HG03521 (cell line): ENCODE measurements around the gene SDK1.
"Not testable (repeated sequence)": the region's sequence is repeated elsewhere in the genome, so short reads cannot be mapped to it uniquely, and the experiment has no call there.

ENCODE experiments used
- ATAC-seq: cut with Tn5 transposase; IDR thresholded peaks from one replicate; pipeline ENCODE4 v1.9.1; 2021; ENCODE audit warnings: mild to moderate bottlenecking, moderate library complexity; ENCODE audit not compliant: unreplicated experiment

Gene SDK1

DNA sequence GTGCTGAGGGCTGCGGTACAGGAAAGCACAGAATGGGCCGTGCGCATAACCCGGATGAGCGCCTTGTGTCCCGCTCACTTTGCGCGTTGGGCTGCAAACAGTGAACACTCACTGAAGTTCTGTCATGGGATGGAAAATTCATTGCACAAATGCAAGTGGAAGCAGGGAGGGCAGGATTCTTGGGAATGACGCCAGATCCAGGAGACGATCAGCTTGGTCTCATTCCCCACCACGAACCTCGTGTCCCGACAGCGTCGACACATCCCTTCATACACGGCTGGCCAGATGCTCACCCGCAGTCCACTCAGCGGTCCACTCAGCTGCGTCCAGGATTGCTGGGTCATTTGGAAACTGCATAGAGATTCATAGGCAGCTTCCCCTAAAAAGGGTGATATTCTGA is 607.1 kb downstream of the SDK1 start:
- ATAC-seq = no peak

DNA sequence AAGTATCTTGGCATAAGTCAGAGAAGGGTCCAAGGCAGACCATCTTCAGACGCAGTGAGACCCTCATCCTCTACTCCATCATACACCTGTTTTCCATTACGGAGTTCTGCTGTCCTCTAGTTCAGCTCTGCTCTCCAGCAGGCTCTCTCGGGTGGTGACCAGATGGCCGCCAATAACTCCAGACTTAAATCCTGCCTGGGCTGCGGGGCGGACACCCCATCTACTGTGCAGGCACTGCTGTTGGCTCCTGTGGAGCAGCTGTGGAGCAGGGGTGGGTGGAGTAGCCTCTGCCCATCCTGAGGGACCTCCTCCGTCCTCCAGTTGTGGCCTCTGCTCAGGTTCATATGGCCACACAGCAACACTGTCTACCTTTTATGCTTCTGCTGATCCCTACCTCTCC is 608.1 kb downstream of the SDK1 start:
- no peak for ATAC-seq

DNA sequence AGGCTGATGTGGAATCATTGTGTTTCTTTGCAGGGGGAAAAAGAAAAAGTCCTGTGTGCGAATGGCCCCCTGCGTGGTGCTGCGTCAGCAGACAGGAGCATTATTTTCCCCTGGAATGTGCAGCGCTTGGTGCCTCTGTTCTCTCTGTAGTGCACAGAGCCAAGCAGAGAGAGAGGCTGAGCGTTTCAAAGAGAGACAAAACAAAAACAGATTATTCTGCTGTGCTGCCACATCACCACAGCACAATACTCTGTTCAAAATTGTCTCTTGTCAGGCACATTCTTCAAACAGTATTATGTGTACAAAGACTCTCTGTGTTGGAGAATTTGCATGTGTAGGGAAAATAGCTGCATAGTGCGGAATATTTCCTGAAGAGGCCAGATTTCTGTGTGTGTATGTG is 609.0 kb downstream of the SDK1 start:
- no peak for ATAC-seq

DNA sequence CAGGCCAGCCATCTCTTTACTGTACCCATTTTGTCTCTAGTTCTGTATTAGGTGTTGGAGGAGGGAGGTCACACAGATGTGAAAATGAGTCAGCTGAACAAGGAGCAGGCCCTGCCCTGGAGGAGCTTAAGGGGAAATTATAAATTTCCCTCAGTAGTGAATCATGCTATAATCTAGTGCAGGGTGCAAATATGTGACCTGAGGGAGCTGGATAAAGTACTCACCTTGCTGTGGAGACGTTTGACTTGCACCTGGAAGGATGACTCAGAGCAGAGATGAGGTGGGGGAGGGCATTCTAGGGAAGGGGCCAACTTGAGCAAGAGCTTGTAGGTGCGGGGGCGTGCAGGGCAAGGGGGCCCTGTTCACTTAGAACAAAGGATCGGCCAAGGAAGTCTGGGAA is 610.6 kb downstream of the SDK1 start:
- no peak for ATAC-seq

DNA sequence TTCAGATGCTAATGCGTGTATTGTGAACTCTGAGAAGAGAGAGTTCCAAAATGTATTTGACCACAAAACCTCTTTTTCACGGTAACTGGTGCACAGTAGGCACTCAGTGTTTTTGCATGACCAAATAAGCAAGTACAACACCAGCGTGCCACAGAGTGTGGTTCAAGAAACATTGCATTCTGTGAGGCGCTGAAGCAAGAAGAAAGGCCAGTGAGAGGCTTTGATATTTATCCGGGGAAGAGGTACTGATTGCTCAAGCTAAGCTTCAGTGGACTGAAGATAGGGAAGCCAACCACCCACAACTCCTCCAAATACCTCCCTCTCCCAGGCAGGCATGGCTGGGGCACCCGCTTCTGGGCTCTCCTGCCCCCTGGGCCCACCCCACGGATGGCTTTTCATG is 611.2 kb downstream of the SDK1 start:
- ATAC-seq = no peak

DNA sequence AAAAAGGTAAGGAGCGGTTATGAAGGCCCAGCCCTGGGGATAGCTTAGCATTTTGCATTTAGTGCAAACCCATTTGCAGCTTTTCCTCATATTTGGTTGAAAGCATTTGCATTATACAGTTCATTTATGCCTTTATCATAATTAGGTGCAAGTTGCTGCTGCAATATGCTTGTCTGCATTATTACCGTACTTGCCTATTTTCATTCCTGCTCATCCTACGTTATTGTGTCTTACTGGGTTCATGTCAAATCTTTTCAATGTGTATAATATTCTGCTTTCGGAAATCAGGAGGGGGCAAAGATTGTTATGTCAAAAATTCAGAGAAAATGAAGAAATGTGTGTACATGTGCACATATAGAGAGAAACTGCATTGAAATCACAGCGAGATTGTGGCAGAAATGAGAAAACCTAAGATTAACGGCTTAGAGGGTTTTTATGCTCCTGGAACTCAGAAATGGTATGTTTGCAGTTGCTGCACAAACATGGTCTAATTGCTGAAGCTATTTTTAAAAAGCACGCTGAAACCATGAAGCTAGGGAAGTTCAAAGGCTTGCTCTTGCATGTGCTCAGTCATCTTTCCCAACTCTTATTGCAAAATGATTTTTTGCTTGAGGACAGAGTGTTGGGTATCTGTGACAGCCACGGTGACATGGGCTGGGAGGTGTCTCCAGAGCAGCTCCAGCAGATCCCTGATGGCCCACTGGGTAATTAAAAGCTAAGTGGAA is 613.2 kb downstream of the SDK1 start:
- ATAC-seq = no peak

DNA sequence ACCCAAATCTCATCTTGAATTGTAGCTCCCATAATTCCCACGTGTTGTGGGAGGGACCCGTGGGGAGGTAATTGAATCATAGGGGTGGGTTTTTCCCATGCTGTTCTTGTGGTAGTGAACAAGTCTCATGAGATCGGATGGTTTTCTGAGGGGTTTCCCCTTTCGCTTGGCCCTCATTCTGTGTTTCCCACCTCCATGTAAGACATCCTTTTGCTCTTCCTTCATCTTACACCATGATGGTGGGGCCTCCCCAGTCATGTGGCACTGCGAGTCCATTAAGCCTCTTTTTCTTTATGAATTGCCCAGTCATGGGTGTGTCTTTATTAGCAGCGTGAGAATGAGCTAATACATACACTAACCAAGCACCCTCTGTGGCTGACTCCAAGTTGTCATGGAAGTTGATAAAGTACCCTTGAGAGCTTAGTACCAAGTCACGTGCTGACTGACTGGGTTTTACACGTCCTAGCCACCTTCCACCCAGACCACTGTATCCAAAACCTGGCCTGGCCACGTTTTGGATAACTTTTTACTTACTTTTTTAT is 614.4 kb downstream of the SDK1 start:
- ATAC-seq = no peak

DNA sequence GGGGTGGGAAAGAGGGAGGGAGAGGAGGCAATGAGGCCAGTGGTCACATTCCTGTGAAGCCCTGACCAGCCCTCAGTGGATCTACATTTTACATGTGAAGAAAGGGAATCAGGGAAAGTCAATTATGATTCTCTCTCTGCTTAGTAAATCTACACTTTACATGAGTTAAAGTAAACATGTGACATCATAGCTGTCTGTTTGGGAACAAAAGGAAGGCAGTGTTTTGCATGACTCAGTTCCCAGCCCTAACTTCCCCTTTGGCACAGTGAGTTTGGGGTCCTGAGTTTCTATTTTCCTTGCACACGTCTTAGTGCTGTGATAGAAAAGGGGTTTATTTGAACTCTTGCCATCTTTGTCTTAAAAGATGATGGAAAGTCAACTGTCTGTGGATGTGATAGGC is 615.1 kb downstream of the SDK1 start:
- no peak for ATAC-seq

DNA sequence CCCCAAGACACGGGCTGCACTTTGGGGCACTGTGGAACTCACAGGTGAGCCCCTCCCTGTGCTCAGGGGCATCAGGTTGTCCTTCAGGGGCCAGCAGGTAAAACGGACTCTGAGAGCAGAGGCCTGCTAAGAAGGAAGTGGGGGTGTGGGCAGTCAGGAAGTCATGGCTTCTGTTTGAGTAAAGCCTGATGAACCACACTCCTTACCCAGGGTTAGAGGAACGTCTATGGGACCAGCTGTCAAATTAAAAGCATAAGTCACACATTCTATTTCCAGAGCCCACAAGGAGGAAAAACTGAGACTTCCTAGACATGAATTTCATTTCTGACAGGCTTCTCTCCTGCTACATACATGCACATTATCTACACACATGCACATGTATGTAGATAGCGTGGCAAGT is 616.4 kb downstream of the SDK1 start:
- ATAC-seq = no peak

DNA sequence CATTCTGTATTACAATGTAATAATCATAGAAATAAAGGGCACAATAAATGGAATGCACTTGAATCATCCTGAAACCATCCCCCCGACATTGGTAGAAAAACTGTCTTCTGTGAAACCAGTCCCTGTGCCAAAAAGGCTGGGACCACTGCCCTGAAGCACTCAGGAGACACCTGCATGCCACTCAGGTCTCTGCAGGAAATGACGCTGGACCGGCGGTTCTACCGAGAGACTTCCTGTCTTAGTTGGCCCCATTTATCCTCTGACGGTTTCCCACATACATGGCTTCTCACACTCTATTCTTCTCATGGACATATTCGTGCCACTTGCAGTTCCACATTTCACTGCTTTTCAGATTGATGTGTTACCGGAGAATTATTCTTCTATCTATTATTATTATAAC is 617.5 kb downstream of the SDK1 start:
- ATAC-seq = no peak

DNA sequence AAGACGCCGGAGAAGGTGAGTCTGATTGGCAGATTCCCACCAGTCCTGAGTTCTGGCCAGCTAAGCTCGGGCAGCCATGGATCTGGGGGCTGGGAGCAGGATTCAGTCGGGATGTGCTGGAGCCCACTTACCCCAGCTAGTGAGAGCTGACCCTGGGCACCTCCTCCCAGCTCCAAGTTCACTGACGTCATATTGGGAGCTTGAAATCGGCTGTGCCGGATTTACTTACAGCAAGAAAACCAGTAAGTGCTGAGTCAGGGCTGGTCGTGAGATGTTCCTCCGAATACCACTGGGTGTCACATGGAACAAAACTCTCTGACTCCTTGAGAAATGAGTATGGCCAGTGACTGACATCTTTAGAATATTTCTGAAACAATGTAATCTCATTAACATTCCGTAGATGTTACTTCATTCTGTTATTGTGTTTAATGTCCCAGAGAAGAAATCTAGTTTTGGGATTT is 621.2 kb downstream of the SDK1 start:
- no peak for ATAC-seq

DNA sequence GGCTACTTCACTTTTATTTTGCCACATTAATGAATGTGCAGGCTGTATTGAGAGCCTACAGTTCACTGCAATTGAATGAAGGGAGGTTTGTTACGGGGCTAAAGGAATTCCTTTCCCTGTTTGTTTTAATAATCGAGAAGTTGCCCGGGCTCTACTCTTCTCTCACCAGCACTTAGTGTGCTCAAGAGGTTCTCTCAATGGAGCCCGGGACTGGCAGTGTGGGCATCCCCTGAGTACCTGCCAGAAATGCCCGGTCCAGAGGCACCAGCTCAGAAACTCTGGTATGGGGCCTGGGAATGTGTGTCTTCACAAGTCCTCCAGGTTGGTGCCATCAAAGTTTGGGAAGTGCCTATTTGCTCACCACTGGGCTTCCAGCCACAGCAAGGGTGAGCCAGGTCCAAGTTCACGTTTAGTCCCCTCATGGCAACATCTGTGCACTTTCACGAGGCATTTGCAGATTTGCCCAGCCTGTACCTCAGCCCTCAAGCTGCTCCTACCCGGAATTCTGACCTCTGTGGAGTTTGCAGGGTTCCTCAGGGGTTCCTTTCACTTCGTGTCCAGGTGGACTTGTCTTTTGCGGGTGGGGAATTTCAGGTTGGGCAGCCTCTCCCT is 622.4 kb downstream of the SDK1 start:
- ATAC-seq = no peak

DNA sequence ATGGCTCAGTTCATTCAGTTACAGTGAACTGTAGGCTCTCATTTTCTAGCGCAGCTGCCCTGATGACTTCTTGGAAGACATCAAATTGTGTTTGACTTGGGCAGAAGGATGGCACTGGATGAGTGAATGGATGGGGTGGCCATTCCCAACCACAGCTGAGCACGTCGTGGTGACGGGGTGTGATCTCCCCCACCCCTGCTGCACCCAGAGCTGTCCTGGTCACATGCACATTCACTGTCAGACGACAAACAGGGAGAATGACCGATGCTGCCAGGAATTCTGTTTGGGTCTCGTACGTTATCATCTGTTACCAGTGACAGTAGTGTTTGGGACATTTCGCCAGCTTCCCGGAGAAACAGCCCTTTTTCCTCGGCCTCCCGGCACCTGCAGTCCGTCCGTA is 623.2 kb downstream of the SDK1 start:
- ATAC-seq = no peak

DNA sequence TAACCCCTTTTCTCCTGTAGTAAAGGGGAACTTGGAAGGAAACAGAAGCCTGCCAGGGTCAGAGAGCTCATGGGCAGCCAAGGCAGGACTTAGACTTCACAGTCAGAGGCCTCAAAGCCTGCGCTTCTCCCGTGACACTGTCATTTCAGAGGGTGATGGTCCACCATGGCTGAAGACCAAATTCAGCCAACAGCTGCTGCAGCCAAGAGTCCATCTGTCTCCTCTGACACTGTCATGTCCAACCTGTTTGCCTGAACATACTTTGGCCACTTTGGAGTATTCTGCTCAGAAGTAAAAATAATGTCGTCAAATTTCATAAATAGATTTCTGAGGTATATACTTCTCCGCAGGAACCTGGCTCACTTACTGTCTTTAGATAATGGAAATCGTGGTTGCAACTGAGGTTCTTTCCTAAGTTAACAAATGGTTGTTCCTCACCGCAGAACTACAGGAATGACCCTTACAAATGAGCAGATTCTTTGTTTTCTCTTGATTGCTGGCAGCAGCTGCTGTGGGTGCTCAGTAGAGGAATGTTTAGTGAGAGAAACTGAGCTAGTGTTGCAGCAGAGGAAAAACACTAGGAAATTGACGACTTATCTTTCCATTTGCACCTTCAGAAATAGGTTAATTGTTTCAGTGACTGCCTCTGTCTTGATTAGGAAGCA is 626.5 kb downstream of the SDK1 start:
- ATAC-seq = no peak

DNA sequence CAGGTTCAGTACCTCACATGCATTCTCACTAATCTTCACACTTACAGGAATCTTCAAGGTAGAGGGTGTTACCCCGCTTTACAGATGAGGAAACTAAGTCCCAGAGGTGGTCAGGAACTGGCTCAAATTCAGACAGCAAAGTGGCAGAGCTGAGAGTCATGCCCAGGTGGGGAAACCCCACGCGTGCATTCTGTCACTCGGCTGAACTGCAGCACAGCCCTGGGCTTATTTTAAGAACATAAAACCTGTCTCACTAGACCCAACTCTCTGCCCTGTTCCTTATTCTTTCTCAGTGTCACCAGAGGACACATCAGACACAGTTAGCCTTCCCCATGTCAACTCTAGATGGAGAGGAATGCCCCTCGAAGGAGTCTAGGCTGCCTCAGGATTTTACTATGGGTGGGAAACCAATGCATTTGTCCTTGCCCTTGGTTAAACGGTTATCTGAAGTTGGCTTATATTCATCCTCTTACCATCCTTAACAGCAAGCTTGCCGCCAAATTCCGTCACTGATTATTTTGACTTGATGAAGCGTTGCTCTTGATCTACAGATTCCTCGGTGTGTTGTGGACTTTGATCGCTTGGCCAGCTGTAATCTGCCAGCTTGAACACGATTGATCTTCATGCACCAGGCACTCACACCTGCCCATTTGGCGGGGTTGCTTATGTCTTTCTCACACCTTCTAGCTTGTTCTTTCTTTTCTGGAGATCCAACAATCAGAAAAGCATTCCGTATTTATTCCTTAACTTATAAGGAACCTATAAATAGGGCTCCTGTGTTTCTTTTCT is 627.9 kb downstream of the SDK1 start:
- no peak for ATAC-seq

DNA sequence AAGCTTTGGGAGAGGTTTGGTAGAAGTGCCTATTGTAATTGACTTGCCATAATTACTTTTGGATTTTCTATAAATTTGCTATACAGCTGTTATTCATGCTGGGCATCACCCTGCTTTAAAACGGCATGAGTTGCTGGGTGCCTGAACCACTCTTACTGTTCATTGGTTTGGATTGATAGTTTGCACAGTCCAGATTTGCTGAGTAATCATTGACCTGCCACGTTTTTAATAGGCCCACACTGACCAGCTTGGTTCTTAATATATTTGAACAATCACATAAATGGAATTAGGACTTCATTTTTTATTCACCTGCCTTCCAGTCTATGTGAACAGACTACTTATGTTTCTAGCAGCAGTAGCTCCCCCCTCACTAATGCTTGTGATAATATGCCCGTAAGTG is 630.8 kb downstream of the SDK1 start:
- ATAC-seq = no peak

DNA sequence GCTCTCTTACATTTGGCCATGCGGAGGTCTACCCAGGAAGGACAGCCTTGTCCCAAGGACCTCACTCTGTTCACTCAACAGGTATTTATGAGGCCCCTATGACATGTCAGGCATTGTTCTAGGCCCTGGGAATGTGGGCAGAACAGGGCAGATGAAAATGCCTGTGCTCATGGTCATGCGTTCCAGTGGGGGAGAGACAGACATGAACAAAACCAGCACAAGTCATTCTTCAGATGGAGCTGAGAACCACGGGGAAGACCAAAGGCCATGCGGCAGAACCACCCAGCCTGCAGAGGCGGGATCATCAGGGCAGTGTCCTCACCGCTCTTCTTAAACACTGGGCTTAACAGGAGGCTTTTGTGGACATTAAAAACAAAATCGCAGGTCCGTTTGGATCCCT is 636.1 kb downstream of the SDK1 start:
- ATAC-seq = no peak

DNA sequence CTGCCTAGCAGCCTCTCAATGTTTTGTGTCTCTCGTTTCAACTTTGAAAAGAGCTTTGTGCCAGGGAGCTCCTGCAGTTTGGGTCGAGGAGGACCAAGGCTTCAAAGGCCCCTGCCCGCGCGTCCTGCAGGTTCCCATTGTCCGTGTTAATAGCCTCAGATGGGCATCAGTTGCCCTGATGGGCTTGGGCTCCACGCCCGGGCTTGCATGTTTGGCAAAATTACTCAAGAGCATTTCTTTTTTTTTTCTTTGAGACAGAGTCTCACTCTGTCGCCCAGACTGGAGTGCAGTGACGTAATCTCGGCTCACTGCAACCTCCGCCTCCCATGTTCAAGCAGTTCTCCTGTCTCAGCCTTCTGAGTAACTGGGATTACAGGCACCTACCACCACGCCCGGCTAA is 636.6 kb downstream of the SDK1 start:
- ATAC-seq = no peak

DNA sequence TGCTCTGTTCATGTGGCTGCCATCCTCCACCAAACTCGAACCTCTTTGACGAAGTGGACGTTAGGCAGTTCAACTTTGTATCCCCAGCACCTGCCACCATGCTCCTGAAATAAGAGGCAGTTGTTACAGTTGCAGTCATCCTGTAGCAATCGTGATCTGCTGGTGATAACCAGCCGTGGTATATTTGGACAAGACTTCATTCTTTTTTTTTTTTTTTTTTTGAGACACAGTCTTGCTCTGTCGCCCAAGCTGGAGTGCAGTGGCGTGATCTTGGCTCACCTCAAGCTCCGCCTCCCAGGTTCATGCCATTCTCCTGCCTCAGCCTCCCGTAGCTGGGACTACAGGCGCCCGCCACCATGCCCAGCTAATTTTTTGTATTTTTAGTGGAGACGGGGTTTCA is 640.7 kb downstream of the SDK1 start:
- ATAC-seq = not testable (repeated sequence)

DNA sequence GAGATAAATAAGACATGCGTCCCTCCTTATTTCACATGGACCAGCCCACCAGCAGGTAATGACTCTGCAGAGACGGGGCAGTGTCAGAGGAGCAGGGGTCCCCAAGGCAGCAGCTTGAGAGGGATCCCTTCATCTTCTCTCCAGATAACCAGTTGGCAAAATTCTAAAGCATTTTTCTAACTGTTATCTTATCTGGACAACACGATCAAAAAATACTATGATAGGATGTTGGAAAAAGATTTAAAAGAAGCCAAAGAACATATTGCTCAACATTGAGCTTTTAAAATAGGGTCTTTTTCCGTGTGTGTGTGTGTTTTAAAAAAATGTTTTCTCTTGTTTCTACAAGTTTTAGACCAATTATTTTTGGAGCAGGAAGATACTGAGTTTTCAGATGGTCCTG is 641.2 kb downstream of the SDK1 start:
- ATAC-seq = no peak
